Measurements from ENCODE around the gene NCBP1.
"Not testable (repeated sequence)": the region's sequence is repeated elsewhere in the genome, so short reads cannot be mapped to it uniquely, and the experiment has no call there.

The NCBP1 gene

DNA sequence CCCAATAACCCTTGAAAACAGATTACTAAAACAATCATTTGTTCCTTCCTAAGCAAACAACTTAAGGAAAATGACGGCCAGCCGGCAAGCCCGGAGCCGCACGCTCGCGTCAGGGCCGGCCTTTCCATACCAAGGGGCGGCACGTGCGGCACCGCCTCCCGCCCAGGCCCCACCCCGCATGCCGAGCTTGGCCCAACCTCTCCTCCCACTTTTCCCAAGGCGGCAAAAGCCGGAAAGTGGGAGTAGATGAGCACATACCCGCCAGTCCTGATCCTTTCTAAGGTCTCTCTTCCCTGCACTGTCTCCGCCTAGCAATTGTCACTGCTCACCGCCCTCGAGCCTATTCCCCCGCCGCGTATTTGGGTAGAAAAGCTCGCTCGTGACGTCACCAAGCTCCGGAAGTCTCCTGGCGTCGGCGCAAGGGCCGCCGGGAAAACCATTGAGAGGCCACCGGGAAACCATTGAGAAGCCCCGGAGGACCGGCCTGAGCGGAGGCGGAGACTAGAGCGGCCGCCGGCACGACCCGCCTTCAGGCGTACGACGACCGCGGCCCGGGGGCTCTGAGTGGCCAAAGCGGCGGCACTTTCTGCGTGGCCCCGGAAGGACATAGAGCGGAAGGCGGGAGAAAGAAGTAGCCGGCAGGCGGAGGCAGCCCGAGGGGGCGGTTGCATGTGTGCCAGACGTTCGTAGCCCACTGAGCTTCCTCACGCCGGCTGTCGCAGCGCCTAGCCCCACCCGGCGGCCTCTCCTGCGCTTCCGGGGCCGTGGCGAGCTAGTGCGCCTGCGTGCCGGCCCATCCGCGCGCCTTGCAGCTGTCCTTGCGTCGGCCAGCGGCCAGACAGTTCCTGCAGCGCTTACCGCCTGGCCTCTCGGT lies at the start of gene NCBP1, which contains the start of gene TSTD2:
Gene NCBP1 (plus strand): TSS at position 837 of the 874 bp plus-strand sequence. CDS start 61 bp downstream, outside the sequence.
Gene TSTD2 (minus strand): TSS at position 384 of the 874 bp plus-strand sequence. CDS start 5,806 bp downstream, outside the sequence.
- DNase-seq (ENCODE audit: low read depth), result peak; percentile 87

DNA sequence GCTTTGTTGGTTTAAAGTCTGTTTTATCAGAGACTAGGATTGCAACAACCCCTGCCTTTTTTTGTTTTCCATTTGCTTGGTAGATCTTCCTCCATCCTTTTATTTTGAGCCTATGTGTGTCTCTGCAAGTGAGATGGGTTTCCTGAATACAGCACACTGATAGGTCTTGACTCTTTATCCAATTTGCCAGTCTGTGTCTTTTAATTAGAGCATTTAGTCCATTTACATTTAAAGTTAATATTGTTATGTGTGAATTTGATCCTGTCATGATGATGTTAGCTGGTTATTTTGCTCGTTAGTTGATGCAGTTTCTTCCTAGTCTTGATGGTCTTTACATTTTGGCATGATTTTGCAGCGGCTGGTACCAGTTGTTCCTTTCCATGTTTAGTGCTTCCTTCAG lies 48.8 kb upstream of the NCBP1 start:
- DNase-seq (ENCODE audit: low read depth), result not testable (repeated sequence)

GRCh38 chr9:97586909-97587308 lies 46.7 kb upstream of the NCBP1 start:
- not testable (repeated sequence) for DNase-seq (ENCODE audit: low read depth)

DNA sequence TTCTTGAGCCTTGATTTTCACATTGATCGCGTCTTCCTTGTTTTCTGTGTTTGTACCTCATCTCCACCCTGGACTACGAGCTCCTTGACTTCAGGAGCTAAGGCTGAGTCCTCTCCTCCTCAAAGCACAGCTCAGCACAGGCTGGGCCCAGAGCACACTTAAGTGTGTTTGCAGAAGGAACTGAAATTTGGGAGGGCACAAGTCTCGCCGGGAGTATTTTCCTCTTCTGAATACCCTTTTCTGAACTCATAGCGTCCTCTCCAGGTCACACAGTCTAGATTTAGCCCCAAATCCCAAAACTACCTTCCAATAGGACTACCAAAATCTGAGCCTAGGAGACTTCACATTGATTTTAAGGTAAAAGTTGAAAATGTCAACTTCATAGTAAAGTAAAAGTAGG lies 42.1 kb upstream of the NCBP1 start:
- DNase-seq (ENCODE audit: low read depth), result no peak

DNA sequence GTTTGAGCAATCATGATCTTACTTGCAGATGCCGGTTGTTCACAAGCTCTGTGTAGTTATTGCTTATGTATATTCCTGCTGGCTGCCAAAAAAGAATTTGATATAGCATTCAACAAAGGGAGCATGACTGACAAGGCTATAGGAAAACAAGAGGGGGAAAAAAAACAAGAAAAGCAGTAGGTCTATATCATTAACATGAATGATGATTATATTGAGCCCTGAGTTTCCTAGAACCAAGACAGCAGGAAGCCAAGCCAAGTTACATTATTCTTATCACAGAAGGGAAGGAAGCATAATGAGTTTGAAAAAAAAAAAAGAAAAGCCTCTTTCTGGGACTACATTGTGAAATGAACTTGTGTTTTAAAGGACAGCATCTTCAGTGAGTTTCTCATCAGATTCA lies 41.5 kb upstream of the NCBP1 start:
- no peak for DNase-seq (ENCODE audit: low read depth)

GRCh38 chr9:97593960-97594359 lies 39.7 kb upstream of the NCBP1 start:
- DNase-seq (ENCODE audit: low read depth), result no peak

GRCh38 chr9:97594381-97594921 lies 39.2 kb upstream of the NCBP1 start:
- DNase-seq (ENCODE audit: low read depth), result no peak

GRCh38 chr9:97596906-97597305 lies 36.7 kb upstream of the NCBP1 start:
- DNase-seq (ENCODE audit: low read depth), result no peak

DNA sequence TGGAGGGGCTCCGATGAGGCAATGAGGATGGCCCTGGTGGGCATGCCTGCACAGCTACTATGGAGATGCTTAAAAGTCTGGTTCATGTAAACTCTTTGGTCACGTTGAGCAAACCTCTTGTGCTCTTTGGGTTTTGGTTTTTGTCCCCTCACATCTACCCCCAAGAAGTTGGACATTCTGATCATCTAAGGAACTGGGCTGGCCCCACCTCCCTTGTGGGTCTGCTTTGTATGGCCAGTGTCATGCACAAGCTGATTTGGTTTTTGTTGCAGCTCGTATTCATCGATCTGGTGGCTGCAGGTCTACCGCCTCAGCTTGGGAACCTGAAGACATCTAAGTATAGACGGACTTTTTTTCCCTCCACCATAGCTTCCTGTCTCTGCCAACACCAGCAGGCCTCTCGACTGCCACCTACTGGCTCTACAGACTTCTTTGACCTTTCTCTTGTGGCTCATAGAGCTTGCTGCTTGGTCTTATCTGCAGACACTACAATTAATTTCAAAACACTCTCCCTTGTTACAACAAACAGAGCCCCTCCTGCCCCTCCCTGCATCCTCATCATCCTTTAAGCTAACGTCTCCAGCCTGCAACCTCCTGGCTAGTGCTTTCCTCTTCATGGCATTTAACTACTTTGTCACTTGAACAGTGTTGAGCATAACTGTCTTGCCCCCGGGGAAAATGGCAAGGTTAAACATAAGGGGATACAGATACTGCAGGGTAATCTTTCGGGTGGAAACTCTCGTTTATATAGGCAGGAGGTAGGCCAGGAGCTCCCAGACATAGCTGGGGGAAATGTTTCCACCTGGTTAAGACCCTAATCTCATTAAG lies 34.9 kb upstream of the NCBP1 start:
- peak; percentile 26 for DNase-seq (ENCODE audit: low read depth)

GRCh38 chr9:97599314-97599846 lies 34.2 kb upstream of the NCBP1 start:
- DNase-seq (ENCODE audit: low read depth), result no peak

DNA sequence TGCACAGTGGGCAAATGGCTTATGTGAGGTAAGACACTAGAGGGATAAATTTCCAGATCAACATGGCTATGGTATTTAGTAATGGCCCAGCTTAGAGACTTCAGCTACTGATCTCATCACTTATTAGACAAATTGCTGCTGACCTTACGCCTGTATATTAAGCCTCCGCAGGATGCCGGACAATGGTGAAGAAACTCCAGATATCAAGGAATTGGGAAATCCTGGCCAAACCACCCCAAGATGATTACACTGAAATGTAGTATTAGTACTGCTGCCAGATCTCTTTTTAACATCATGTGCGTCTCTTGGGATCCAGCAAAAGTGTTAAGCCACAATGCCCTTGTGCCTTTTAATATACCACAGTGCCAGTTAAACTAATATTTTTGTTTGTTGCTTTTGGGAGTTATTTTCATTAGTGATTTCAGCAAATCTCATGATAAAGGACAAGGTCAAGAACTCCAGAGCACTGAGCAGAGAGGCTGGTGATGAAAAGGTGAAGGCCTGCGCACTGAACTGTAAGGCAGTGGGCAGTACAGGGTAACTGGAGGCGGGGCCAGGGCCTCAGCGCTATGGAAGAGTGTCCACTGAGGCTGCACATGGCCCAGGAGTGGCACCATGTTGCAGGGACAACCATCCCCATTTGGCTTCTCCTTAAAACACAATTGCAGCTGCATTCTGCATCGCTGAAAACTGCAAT lies 32.9 kb upstream of the NCBP1 start:
- no peak for DNase-seq (ENCODE audit: low read depth)

- DNase-seq (ENCODE audit: low read depth), result no peak
Observed at GRCh38 chr9:97601228-97601898, 32.3 kb upstream of the NCBP1 start.

- no peak for DNase-seq (ENCODE audit: low read depth)
Observed at GRCh38 chr9:97602430-97602829, 31.2 kb upstream of the NCBP1 start.

DNA sequence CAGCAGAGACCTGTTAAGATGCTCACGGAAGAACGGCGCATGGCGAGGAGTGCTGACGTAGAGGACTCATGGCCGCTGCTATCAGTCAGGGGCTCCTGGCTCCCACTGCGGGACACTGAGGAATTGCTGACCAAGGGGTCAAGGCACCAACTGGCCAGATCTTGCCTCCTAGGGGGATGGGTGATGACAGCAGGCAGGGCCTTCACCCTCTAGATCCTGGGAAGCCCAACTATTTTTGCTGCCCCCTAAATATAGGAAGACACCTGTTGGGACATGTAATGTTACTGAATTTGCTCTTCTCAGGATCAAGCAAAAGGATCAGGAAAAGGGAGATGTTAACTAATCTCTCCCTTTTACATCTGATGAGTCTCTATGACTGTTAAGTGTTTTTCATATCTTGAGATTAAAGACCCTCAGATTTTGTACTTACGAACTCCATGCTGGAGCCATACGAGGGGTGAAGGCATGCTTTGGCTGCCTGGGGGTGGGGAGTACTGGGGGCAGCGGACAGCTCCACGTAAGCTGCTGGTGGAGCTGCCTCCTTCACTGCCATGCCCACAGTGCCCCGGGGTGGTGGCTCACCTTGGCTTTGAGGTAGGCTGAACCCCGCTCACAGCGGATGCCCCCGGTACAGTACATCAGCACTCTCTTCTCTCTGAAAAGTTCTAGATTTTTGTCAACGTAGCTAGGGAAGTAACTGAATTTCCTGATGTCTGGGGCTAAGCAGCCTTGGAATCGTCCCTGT lies 28.5 kb upstream of the NCBP1 start:
- no peak for DNase-seq (ENCODE audit: low read depth)

- no peak for DNase-seq (ENCODE audit: low read depth)
Observed at GRCh38 chr9:97615439-97616072, 18.1 kb upstream of the NCBP1 start.

- DNase-seq (ENCODE audit: low read depth), result no peak
Observed at GRCh38 chr9:97617939-97618416, 15.6 kb upstream of the NCBP1 start.

GRCh38 chr9:97620063-97620462 lies 13.6 kb upstream of the NCBP1 start:
- not testable (repeated sequence) for DNase-seq (ENCODE audit: low read depth)

DNA sequence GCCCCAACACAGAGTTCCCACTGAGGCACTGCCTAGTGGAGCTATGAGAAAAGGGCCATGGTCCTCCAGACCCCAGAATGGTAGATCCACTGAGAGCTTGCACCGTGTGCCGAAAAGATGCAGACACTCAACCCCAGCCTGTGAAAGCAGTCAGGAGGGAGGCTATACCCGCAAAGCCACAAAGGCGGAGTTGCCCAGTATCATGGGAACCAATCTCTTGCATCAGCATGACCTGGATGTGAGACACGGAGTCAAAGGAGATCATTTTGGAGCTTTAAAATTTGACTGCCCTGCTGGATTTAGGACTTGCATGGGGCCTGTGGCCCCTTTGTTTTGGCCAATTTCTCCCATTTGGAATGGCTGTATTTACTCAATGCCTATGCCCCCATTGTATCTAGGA lies 11.1 kb upstream of the NCBP1 start:
- DNase-seq (ENCODE audit: low read depth), result not testable (repeated sequence)

DNA sequence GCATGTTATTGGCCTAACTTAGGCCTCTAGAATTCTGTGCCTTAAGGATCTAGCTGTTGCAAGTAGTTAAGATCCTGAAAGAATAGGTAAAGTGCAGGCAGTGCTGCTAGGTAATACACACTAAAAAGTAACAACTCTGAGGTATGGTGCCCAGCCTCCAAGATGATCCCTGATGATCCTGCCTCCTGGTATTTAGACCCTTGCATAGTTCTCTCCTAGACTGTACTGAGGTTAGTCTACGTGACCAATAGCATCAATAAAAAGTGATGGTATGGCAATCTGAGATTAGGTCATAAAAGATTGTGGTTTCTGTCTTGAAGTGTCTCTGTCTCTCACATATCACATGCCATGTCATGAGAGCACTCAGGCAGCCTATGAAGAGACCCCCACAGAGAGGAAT lies 9.7 kb upstream of the NCBP1 start:
- no peak for DNase-seq (ENCODE audit: low read depth)

- DNase-seq (ENCODE audit: low read depth), result no peak
Observed at GRCh38 chr9:97625620-97626019, 8.0 kb upstream of the NCBP1 start.

All from stimulated activated CD8-positive, alpha-beta memory T cell treated with anti-CD3 and anti-CD28 coated beads, Interleukin-15, amount 100 ng/mL, for 24 hours (primary cell).